Embryonic facial prominence (tissue), 1 donor: ENCODE measurements around the gene SCAP.
"Not testable (repeated sequence)": the region's sequence is repeated elsewhere in the genome, so short reads cannot be mapped to it uniquely, and the experiment has no call there.

ENCODE experiments used
- DNase-seq: peaks from one replicate; pipeline ENCODE4 v3.0.0-alpha.2; 2016; ENCODE audit errors: extremely low spot score

SCAP gene

GRCh38 chr3:47475570-47476329 is at the start of gene SCAP:
Gene SCAP (minus strand): TSS chr3:47475941. CDS start chr3:47442993, 32,948 bp downstream.
- peak; percentile 43 for DNase-seq

- no peak for DNase-seq
These were observed 47.8 kb upstream of the SCAP start for GRCh38 chr3:47523310-47524073.

GRCh38 chr3:47522082-47522987 is 46.6 kb upstream of the SCAP start:
- DNase-seq, result peak; percentile 66

- DNase-seq, result no peak
These were observed 45.0 kb upstream of the SCAP start for GRCh38 chr3:47520756-47521155.

- no peak for DNase-seq
These were observed 42.2 kb upstream of the SCAP start for GRCh38 chr3:47517937-47518336.

- no peak for DNase-seq
These were observed 40.2 kb upstream of the SCAP start for GRCh38 chr3:47515864-47516319.

- DNase-seq, result no peak
These were observed 39.4 kb upstream of the SCAP start for GRCh38 chr3:47515100-47515499.

- DNase-seq, result peak; percentile 92
These were observed 37.6 kb upstream of the SCAP start, which contains the start of gene ELP6 for GRCh38 chr3:47513125-47513929. Gene ELP6 (minus strand): TSS chr3:47513712. CDS start chr3:47513590, 122 bp downstream.

- DNase-seq, result no peak
These were observed 36.8 kb upstream of the SCAP start for GRCh38 chr3:47512416-47513124.

- not testable (repeated sequence) for DNase-seq
These were observed 29.5 kb upstream of the SCAP start for GRCh38 chr3:47505267-47505666.

GRCh38 chr3:47504113-47504512 is 28.4 kb upstream of the SCAP start:
- no peak for DNase-seq

- DNase-seq, result no peak
These were observed 27.3 kb upstream of the SCAP start for GRCh38 chr3:47503033-47503432.

GRCh38 chr3:47496892-47497291 is 21.2 kb upstream of the SCAP start:
- no peak for DNase-seq

GRCh38 chr3:47495886-47496285 is 20.1 kb upstream of the SCAP start:
- DNase-seq, result no peak

GRCh38 chr3:47495111-47495510 is 19.4 kb upstream of the SCAP start:
- no peak for DNase-seq

- DNase-seq, result no peak
These were observed 16.0 kb upstream of the SCAP start for GRCh38 chr3:47491777-47492176.

- DNase-seq, result no peak
These were observed 15.4 kb upstream of the SCAP start for GRCh38 chr3:47491186-47491585.

GRCh38 chr3:47487265-47487664 is 11.5 kb upstream of the SCAP start:
- DNase-seq, result no peak

- DNase-seq, result no peak
These were observed 10.1 kb upstream of the SCAP start for GRCh38 chr3:47485812-47486211.

GRCh38 chr3:47482366-47482765 is 6.6 kb upstream of the SCAP start:
- DNase-seq, result no peak
